HL-60 (cell line): Measurements from ENCODE around the gene BTBD9.

Source experiments
- DNase-seq, 2 experiments: peaks; one replicate each; pipeline ENCODE4 v3.0.0-alpha.2; 2010 to 2020; ENCODE audit warnings: low read depth in 1 of 2, low spot score in 1 of 2
- H3K27ac ChIP-seq: fragments of 250-450 bp; sonication (Bioruptor Pico); replicated peaks from 2 replicates; pipeline ENCODE4 v1.5.1; 2020; ENCODE audit warnings: mild to moderate bottlenecking, moderate library complexity
- H3K27me3 ChIP-seq: fragments of 250-450 bp; sonication (Bioruptor Pico); 2 replicates; pipeline ENCODE4 v1.5.1; 2021; ENCODE audit warnings: mild to moderate bottlenecking, moderate library complexity; ENCODE audit not compliant: insufficient read depth, poor library complexity, severe bottlenecking
- H3K4me3 ChIP-seq: replicated peaks from 2 replicates; pipeline ENCODE4 v1.5.1; 2011; ENCODE audit warnings: mild to moderate bottlenecking, control low read depth, low read length; ENCODE audit not compliant: insufficient read depth
- GABPA ChIP-seq: IDR thresholded peaks from 2 replicates; pipeline ENCODE4 v1.6.1; 2012; ENCODE audit warnings: low read depth
- POLR2AphosphoS5 ChIP-seq: IDR thresholded peaks from 2 replicates; pipeline ENCODE4 v1.6.1; 2012; ENCODE audit warnings: low read depth
- REST ChIP-seq: IDR thresholded peaks from 2 replicates; pipeline ENCODE4 v1.6.1; 2012; ENCODE audit warnings: low read depth; ENCODE audit not compliant: insufficient replicate concordance
- SPI1 ChIP-seq: IDR thresholded peaks from 2 replicates; pipeline ENCODE4 v1.6.1; 2012; ENCODE audit warnings: low read depth, mild to moderate bottlenecking, borderline replicate concordance
- TF ChIP-seq, protein P1 (sequence below): IDR thresholded peaks from one replicate; pipeline ENCODE4 v1.5.1; 2011; ENCODE audit warnings: low read length, control low read depth, inconsistent platforms; ENCODE audit not compliant: insufficient read depth

Gene BTBD9

GRCh38 chr6:38432479-38432878 is 207.2 kb downstream of the BTBD9 start:
- H3K4me3 ChIP-seq = no peak overlapping the region
- DNase-seq = no peak
- H3K27me3 ChIP-seq = no peaks in the 10 kb centered on the region
- H3K27ac ChIP-seq = no peak overlapping the region
- TF ChIP-seq GABPA (no peak), POLR2AphosphoS5 (no peak), SPI1 (no peak)
- TF ChIP-seq, protein P1, sequence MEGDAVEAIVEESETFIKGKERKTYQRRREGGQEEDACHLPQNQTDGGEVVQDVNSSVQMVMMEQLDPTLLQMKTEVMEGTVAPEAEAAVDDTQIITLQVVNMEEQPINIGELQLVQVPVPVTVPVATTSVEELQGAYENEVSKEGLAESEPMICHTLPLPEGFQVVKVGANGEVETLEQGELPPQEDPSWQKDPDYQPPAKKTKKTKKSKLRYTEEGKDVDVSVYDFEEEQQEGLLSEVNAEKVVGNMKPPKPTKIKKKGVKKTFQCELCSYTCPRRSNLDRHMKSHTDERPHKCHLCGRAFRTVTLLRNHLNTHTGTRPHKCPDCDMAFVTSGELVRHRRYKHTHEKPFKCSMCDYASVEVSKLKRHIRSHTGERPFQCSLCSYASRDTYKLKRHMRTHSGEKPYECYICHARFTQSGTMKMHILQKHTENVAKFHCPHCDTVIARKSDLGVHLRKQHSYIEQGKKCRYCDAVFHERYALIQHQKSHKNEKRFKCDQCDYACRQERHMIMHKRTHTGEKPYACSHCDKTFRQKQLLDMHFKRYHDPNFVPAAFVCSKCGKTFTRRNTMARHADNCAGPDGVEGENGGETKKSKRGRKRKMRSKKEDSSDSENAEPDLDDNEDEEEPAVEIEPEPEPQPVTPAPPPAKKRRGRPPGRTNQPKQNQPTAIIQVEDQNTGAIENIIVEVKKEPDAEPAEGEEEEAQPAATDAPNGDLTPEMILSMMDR = no peak

DNA sequence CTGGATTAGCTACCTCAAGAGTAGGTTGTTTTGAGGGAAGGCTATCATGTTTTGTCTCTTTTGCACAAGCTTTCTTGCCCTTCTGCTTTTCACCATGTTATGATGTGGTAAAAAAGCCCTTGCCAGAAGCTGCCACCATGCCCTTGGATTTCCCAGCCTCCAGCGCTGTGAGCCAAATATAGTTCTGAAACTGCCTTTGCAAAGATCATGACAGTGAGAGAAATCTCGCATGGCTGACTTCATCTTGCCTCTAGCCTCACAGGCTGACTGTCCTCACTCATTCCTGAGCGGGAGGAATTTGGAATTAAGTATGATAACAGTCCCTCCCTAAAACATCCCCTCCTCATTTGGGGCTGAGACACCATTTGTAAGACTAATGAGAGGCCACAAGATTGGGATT is 207.7 kb downstream of the BTBD9 start:
- Histone ChIP-seq H3K27ac (no peak overlapping the region), H3K4me3 (no peak overlapping the region), H3K27me3 (no peaks in the 10 kb centered on the region)
- no peak for DNase-seq
- TF ChIP-seq, protein P1 = no peak
- TF ChIP-seq SPI1 (no peak), GABPA (no peak), POLR2AphosphoS5 (no peak), REST (no peak)

DNA sequence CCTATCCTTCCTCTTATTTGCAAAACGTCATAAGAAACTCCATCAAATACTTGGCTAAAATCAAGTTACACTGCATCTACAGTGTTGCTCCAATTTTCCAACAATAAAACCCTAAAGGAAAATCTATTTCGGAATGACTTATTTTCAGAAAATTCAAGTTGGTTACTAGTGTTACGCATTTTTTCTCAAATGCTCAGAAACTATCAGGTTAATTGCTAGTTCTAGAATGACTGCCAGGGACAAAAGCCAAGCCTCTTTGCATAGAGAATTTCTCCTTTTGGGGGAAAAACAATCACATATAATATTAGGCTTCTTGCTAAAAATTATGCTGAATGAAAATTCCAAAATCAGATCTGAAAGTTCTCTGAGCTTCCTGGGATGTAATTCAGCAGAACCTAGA is 210.2 kb downstream of the BTBD9 start:
- Histone ChIP-seq H3K27me3 (no peaks in the 10 kb centered on the region), H3K4me3 (no peak overlapping the region), H3K27ac (no peak overlapping the region)
- DNase-seq = no peak
- TF ChIP-seq REST (no peak), SPI1 (no peak), GABPA (no peak), POLR2AphosphoS5 (no peak)
- TF ChIP-seq, protein P1 = no peak

DNA sequence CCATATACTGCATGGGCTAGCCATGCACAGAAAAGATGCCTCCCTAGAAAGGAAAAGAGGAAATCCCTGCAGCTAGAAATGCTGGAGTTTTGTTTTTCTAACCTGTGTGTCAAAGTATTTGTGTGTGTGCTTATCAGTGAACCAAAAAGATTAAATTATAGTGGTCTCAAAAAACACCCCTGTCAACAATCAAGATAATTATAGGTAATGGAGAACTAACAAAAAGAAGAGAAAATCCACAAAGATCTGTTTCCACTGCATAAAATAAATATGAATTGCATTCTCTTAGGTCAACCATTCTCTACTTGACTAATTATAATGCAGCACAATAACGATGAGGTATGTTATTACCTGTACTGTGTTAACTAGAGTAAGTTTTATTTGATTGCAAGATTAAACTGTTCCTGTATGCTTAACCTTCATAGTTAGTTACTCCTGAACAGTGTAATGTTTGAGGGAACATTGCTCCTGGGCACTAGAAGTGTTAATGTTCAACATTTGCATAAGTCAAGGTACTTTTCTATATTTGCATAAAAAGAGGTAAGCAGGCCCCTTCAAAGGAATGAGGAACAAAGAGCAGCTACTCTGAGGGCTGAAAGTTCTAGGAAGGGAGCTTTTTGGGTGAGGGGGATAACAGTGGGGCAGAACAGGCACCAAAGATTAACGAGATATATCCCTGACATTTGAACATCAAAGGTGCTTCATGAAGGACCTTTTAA is 212.1 kb downstream of the BTBD9 start:
- Histone ChIP-seq H3K4me3 (no peak overlapping the region), H3K27me3 (no peaks in the 10 kb centered on the region), H3K27ac (no peak overlapping the region)
- no peak for DNase-seq
- TF ChIP-seq GABPA = no peak
- TF ChIP-seq, protein P1 = no peak
- TF ChIP-seq SPI1 = no peak
- TF ChIP-seq REST = no peak
- TF ChIP-seq POLR2AphosphoS5 = no peak
